Immature natural killer cell (primary cell): Measurements from ENCODE around the gene MGME1. TPM values are rescaled to one million over a fixed set of nuclear protein-coding genes. Genes with fewer than 3 reads are reported as not detected.

Source experiments
- DNase-seq, 3 donors: peaks; one replicate each; pipeline ENCODE4 v3.0.0; 2022; ENCODE audit warnings: mixed read lengths in 1 of 3
- H3K27ac Mint-ChIP-seq, 6 donors: one replicate each; pipeline ENCODE4 v1.8.0; 2020; ENCODE audit warnings: mixed read lengths in 6 of 6, mild to moderate bottlenecking in 5 of 6, inconsistent platforms in 4 of 6, moderate library complexity in 3 of 6
- H3K27me3 Mint-ChIP-seq, 3 donors: one replicate each; pipeline ENCODE4 v1.8.0; 2020 to 2021; ENCODE audit warnings: low read depth in 3 of 3, mild to moderate bottlenecking in 3 of 3, mixed read lengths in 3 of 3, moderate library complexity in 3 of 3, inconsistent platforms in 1 of 3
- H3K36me3 Mint-ChIP-seq, 3 donors: one replicate each; pipeline ENCODE4 v1.8.0; 2020; ENCODE audit warnings: mixed read lengths in 3 of 3, inconsistent platforms in 2 of 3, mild to moderate bottlenecking in 2 of 3
- H3K4me1 Mint-ChIP-seq, 2 donors: one replicate each; pipeline ENCODE4 v1.8.0; 2020; ENCODE audit warnings: inconsistent platforms in 2 of 2, mild to moderate bottlenecking in 2 of 2, mixed read lengths in 2 of 2, moderate library complexity in 1 of 2
- H3K4me3 Mint-ChIP-seq, 5 donors: one replicate each; pipeline ENCODE4 v1.8.0; 2020; ENCODE audit warnings: mild to moderate bottlenecking in 5 of 5, mixed read lengths in 5 of 5, inconsistent platforms in 3 of 5, moderate library complexity in 3 of 5
- H3K9me3 Mint-ChIP-seq, 6 donors: one replicate each; pipeline ENCODE4 v1.8.0; 2020; ENCODE audit warnings: mild to moderate bottlenecking in 6 of 6, mixed read lengths in 6 of 6, inconsistent platforms in 4 of 6, moderate library complexity in 3 of 6
- polyA plus RNA-seq, 3 donors: library from polyadenylated mRNA; unstranded; fragments of 300-500 nt; fragmentation: Illumina TruSeq; gene quantifications; one replicate each; pipeline ENCODE4 v1.2.3, GENCODE V29; 2021

MGME1 gene
- polyA plus RNA-seq, 3 donors from 2014 or later, result 2.9 to 19.9 (median 19.2) TPM

- no peak overlapping the region for H3K4me3 Mint-ChIP-seq
- H3K27me3 Mint-ChIP-seq, result peaks cover 0 to 2% (median 2%) of the 10 kb centered on the region in 3 donors
- H3K9me3 Mint-ChIP-seq, result no peaks in the 10 kb centered on the region
- DNase-seq, result no peak
- peaks cover 0 to 4% (median 0%) of the 10 kb centered on the region in 3 donors for H3K36me3 Mint-ChIP-seq
- H3K27ac Mint-ChIP-seq, result no peak overlapping the region
- H3K4me1 Mint-ChIP-seq, result peaks cover 15 to 25% of the 10 kb centered on the region in 2 donors
These were observed 33.1 kb upstream of the MGME1 start for GRCh38 chr20:17935761-17936160.

- Mint-ChIP-seq H3K36me3 (peaks cover 0 to 4% (median 0%) of the 10 kb centered on the region in 3 donors), H3K4me3 (no peak overlapping the region), H3K27ac (no peak overlapping the region), H3K9me3 (no peaks in the 10 kb centered on the region), H3K4me1 (peaks cover 15 to 25% of the 10 kb centered on the region in 2 donors), H3K27me3 (peaks cover 0 to 2% (median 2%) of the 10 kb centered on the region in 3 donors)
- DNase-seq, result no peak
These were observed 32.5 kb upstream of the MGME1 start for GRCh38 chr20:17936286-17936760.

DNA sequence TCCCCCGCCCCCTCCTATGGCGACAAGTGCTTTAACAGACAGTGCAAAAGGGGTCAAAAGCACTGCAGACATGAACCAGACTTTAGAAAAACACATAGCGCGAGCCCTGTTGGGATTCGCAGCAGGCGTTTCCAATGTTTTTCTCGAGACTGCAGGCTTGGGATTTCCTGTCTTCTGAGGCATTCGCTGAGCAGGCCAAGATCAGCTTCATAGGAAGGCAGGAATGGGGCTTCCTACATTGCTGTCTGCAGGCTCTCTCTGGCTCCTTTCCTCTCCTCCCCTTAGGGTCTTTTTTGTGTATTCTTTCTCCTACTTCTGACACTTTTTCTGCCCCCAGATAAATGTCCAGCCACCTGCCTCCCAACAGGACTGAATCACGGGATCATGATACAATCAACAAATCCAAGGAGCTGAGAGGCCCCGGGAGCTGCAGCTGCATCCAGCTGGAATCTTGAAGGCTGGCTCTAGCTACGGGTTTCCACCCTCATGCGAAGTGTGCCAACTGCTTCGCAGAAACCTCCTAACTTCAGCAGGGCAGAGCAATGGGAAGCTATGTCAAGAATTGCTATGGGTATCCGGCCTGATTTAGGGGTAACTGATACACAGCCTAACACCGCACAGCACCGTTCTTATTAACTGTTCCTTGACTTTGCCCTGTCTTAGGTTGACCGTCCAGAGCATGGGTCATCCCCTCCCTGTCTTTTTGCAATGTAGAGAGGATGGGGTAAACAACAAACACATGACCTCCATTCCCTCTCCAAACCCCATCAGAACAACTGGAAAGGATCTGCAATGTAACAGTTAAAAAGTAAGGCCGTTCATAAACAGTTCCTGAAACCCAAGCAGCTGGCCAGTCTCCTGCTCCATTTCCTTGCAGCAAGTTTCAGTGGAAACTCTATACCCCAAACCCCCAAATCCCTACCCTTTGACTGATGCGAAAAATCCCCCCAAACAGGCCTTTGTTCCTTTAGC is 31.8 kb upstream of the MGME1 start:
- no peak for DNase-seq
- Mint-ChIP-seq H3K36me3 (peaks cover 0 to 5% (median 3%) of the 10 kb centered on the region in 3 donors), H3K27ac (peak overlapping the region in 1 of 6 donors; percentile 49), H3K4me1 (peaks cover 15 to 25% of the 10 kb centered on the region in 2 donors), H3K4me3 (no peak overlapping the region), H3K9me3 (no peaks in the 10 kb centered on the region), H3K27me3 (peaks cover 0 to 2% (median 2%) of the 10 kb centered on the region in 3 donors)

GRCh38 chr20:17938871-17939619 is 29.8 kb upstream of the MGME1 start:
- H3K36me3 Mint-ChIP-seq, result peaks cover 4 to 23% (median 10%) of the 10 kb centered on the region in 3 donors

GRCh38 chr20:17939622-17940223 is 29.1 kb upstream of the MGME1 start:
- peaks cover 15 to 25% of the 10 kb centered on the region in 2 donors for H3K4me1 Mint-ChIP-seq
- H3K27me3 Mint-ChIP-seq, result peaks cover 0 to 2% (median 0%) of the 10 kb centered on the region in 3 donors
- peak overlapping the region in 3 of 5 donors; percentile 69 to 75 (median 74) for H3K4me3 Mint-ChIP-seq
- H3K36me3 Mint-ChIP-seq, result peaks cover 6 to 26% (median 12%) of the 10 kb centered on the region in 3 donors
- H3K9me3 Mint-ChIP-seq, result no peaks in the 10 kb centered on the region
- DNase-seq, result no peak
- H3K27ac Mint-ChIP-seq, result peak overlapping the region in 5 of 6 donors; percentile 68 to 81 (median 71)

More at GRCh38 chr20:17938871-17939619, 29.8 kb upstream of the MGME1 start:
- peaks cover 15 to 25% of the 10 kb centered on the region in 2 donors for H3K4me1 Mint-ChIP-seq
- H3K27me3 Mint-ChIP-seq, result peaks cover 0 to 2% (median 0%) of the 10 kb centered on the region in 3 donors
- peak; percentile 60 to 63 (median 63) for DNase-seq
- peak overlapping the region; percentile 57 to 87 (median 70) for H3K27ac Mint-ChIP-seq
- H3K4me3 Mint-ChIP-seq, result peak overlapping the region; percentile 48 to 75 (median 69)
- H3K9me3 Mint-ChIP-seq, result no peaks in the 10 kb centered on the region

DNA sequence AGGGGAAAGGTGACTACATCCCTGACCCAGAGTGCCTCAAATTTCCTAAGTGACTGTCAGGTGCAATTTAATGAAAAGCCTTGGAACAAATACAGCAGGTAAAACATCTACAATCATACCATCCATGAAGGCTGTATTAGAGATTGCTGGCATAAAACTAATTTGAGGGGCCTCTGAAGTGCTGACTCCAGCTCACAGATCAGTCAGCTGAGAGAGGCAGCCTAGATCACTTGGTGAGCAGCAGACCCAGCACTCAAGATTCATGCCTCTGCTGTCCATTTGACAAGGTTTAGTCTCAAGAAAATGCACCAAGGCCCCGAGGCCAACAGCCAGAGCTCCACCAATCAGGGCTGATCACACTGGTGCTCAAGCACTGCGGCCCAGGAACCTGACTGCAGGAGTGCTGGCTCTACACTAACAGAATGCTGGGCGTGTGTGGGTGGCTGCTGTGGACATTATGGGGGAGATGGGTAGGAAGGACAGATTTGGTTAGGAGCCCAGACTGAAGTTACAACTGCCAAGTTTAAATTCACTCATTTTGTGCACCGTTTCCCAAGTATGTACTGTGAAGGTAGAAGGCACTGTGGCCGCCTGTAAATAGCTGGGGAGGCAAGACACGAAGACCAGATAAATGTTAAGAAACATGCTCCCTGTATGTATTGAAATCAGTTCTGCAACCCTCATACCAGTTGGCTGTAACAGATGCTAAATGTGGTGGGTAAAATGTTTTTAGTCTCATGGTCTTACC is 28.4 kb upstream of the MGME1 start:
- peaks cover 15 to 25% of the 10 kb centered on the region in 2 donors for H3K4me1 Mint-ChIP-seq
- no peak for DNase-seq
- H3K27ac Mint-ChIP-seq, result peak overlapping the region in 5 of 6 donors; percentile 6 to 81 (median 47)
- H3K27me3 Mint-ChIP-seq, result peaks cover 0 to 2% (median 0%) of the 10 kb centered on the region in 3 donors
- H3K9me3 Mint-ChIP-seq, result no peaks in the 10 kb centered on the region
- peaks cover 10 to 30% (median 17%) of the 10 kb centered on the region in 3 donors for H3K36me3 Mint-ChIP-seq
- H3K4me3 Mint-ChIP-seq, result no peak overlapping the region

DNA sequence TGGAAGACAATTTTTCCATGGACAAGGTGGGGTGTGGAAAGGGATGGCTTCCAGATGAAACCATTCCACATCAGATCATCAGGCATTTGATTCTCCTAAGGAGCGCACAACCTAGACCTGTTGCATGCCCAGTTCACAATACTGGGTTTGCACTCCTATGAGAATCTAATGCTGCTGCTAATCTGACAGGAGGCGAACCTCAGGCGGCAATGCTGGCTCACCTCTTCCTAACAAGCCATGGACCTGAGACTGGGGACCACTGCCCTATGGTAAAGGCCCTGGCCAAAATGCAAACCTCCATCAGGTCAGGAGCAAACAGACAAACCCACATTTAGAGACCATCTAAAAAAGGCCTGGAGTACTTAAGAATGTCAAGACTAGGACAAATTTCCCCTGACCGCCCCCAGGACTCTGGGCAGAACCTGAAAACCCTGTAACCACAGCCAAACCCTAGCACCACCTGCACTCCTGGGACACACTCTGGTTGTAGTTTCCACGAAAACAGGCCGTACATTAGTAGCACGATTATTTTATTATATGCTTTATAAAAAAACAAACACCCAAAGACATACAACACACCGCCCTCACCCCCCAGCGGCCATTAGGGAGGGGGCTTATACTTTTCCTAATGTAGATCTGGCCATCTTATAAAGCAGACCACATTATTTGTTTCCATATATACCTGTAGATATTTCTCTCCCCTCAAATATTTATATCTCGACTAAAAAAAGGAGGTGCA is 27.6 kb upstream of the MGME1 start:
- peak overlapping the region in 3 of 6 donors; percentile 39 to 81 (median 68) for H3K27ac Mint-ChIP-seq
- H3K4me3 Mint-ChIP-seq, result no peak overlapping the region
- H3K4me1 Mint-ChIP-seq, result peaks cover 15 to 25% of the 10 kb centered on the region in 2 donors
- peaks cover 10 to 31% (median 24%) of the 10 kb centered on the region in 3 donors for H3K36me3 Mint-ChIP-seq
- DNase-seq, result no peak
- H3K9me3 Mint-ChIP-seq, result no peaks in the 10 kb centered on the region
- no peaks in the 10 kb centered on the region for H3K27me3 Mint-ChIP-seq

GRCh38 chr20:17941826-17942196 is 27.0 kb upstream of the MGME1 start:
- Mint-ChIP-seq H3K27ac (peak overlapping the region in 1 of 6 donors; percentile 81), H3K4me3 (no peak overlapping the region), H3K9me3 (no peaks in the 10 kb centered on the region), H3K36me3 (peaks cover 13 to 37% (median 24%) of the 10 kb centered on the region in 3 donors), H3K27me3 (no peaks in the 10 kb centered on the region), H3K4me1 (peaks cover 15 to 25% of the 10 kb centered on the region in 2 donors)
- no peak for DNase-seq

- DNase-seq, result no peak
- peak overlapping the region in 3 of 6 donors; percentile 26 to 73 (median 41) for H3K27ac Mint-ChIP-seq
- H3K9me3 Mint-ChIP-seq, result no peaks in the 10 kb centered on the region
- H3K4me3 Mint-ChIP-seq, result no peak overlapping the region
- peaks cover 23 to 52% (median 32%) of the 10 kb centered on the region in 3 donors for H3K36me3 Mint-ChIP-seq
- H3K4me1 Mint-ChIP-seq, result peaks cover 14 to 20% of the 10 kb centered on the region in 2 donors
- no peaks in the 10 kb centered on the region for H3K27me3 Mint-ChIP-seq
These were observed 25.5 kb upstream of the MGME1 start for GRCh38 chr20:17943343-17943742.

DNA sequence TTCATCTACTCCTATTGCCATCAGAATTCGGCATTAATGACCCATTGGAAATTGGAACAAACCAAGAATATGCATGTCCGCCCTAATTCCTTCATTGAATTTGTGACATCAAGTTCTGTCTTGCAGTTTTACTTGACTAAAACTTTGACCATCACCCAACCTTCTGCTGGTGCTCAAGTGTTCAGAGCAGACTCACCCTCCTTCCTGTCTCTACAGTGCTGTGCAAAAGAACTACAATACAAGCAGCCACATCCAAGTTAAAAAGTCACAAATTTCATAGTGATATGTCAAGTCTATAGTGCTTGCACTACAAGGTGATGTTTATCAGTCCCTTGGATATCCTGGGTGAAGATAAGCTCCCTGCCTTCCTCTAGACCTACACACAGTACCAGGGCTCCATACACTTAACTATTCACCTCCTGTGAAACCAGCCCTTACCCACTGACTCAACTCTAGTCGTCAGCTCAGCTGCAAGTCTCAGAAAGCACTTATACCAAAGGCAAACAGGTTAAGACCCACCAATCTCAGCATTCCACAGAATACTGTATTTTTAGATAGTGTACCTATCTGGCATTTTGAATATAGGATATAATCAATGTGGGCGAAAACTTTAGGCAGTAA is 23.9 kb upstream of the MGME1 start:
- Mint-ChIP-seq H3K27ac (peak overlapping the region in 4 of 6 donors; percentile 56 to 77 (median 66)), H3K27me3 (no peaks in the 10 kb centered on the region), H3K4me3 (no peak overlapping the region), H3K36me3 (peaks cover 36 to 68% (median 43%) of the 10 kb centered on the region in 3 donors), H3K9me3 (no peaks in the 10 kb centered on the region), H3K4me1 (peaks cover under 1 to 4% of the 10 kb centered on the region in 2 donors)
- no peak for DNase-seq

GRCh38 chr20:17946040-17946439 is 22.8 kb upstream of the MGME1 start:
- H3K9me3 Mint-ChIP-seq, result no peaks in the 10 kb centered on the region
- no peak for DNase-seq
- no peaks in the 10 kb centered on the region for H3K27me3 Mint-ChIP-seq
- H3K36me3 Mint-ChIP-seq, result peaks cover 39 to 76% (median 51%) of the 10 kb centered on the region in 3 donors
- no peaks in the 10 kb centered on the region for H3K4me1 Mint-ChIP-seq
- peak overlapping the region in 1 of 6 donors; percentile 62 for H3K27ac Mint-ChIP-seq
- no peak overlapping the region for H3K4me3 Mint-ChIP-seq
